HG03460 (cell line): ENCODE measurements around the gene ADGRV1.

ENCODE experiments used
- ATAC-seq: cut with Tn5 transposase; IDR thresholded peaks from one replicate; pipeline ENCODE4 v1.9.1; 2021; ENCODE audit not compliant: unreplicated experiment

ADGRV1 gene

DNA sequence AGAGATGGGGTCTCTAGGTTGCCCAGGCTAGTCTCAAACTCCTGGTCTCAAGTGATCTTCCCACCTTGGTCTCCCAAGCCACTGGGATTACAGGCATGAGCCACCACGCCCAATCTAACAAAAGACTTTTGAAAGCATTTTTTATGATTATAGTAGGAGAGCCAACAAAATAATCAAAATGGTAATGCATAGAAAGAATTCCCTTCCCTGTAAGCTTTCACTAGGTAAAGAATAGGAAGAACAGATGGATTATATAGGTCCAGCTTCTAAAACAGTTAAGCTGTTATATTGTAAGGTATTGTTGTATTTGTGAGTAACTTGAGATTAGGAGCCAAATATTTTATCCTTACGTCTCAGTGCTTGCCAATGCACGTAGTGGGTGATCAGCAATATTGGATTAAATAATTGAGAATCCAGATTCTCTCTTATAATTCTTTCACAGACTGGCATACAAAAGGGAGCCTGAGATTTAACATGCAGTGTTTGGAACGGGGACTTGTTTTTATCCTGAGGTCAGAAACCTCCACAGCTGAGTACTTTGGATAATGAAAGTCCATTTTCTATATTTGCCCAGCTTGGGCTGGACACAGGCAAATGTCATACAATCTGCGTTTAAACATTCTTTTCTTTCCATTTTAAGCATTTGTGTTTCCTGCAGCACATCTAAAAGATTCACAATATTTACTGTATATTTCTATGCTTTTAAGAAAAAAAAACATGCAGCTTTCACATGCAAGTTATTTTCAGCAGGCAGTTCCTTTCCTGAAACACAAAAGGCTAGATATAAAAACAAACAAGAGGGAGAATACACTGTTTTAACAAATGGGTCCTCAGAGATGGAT lies 586.1 kb downstream of the ADGRV1 start:
- ATAC-seq: no peak

DNA sequence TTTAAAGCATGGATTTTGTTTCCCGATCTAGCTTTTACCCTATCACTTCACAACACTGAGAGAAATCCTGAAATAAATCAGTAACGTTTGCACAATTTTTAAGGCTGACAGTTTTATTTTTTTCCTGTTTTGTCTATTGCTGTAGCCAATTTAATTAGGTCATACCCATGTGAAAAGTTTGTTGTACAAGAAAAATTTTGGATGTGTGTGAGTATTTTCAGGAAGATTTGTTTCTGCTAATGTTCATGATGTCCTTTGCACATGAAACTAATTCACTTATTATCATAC lies 586.7 kb downstream of the ADGRV1 start:
- no peak for ATAC-seq

DNA sequence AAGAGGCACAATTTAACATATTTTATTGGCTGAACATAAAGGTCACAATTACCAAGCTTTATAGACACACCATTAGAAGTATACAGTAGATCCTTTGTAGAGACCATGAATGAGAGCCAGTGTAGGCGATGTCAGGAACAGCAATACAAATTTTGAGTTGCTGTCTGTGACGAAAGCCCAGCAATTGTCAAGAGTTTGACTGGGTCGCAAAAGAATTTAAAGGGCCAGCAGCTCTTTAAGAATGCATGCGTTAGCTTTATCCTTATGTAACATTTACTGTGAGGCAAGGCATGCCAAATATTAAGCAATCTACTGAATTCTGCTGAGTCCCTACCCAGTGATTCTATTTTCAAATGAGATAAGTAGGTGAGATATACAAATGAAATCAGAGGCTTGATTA lies 587.6 kb downstream of the ADGRV1 start:
- ATAC-seq: no peak

DNA sequence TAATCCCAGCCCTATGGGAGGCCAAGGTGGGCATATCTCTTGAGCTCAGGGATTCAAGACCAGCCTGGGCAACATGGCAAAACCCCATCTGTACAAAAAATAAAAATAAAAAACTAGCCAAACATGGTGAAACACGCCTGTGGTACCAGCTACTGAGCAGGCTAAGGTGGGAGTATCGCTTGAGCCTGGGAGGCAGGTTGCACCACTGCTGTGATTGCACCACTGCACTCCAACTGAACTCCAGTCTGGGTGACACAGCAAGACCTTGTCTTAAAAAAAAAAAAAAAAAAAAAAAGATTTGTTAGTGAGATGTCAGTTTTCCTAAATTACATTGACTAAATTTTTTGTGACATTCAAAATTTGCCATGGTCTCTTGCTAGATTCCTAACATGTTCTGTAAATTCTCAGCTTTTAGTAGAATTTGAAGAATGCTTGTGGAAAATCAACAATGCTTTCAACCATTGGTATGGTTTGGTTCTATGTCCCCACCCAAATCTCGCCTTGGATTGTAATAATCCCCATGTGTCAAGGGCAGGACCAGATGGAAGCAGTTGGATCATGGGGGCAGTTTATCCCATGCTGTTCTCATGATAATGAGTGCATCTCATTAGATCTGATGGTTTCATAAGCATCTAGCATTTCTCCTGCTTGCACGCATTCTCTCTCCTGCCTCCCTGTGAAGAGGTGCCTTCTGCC lies 588.5 kb downstream of the ADGRV1 start:
- no peak for ATAC-seq

DNA sequence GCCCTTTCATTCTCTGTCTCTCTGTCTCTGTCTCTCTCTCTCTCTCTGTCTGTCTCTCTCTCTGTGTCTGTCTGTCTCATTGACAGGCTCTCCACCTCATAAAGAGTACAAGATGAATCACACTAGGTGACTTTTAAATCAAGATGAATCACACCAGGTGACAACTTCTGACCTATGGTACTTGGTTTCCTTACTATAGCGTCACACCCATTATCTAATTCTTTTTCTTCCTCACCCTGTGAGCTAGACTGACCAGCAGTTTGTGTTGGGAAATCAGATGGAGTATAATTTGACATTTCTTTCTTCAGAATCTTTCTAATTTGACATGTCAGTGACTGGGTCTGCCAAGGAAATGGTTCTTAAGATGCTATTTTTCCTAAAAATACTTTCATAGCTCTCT lies 591.6 kb downstream of the ADGRV1 start:
- no peak for ATAC-seq

DNA sequence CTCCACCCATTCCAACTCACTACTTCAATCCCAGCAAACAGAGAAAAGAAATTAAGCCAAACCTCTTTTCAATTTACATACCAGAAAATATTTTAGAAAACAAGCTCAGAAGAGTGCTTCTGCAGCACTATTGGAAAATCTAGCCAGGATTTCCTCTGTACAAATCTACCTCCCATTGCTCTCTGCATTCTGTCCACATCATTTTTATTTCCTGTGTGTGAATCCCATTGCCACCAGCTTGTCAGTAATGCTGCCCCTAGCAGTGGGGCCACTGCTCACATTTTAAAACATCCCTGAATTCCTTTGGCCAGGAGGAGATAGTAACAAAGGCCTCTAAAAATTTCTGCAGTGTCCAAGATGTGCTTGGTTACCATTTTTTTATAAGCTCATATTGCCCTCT lies 592.0 kb downstream of the ADGRV1 start:
- ATAC-seq: no peak

DNA sequence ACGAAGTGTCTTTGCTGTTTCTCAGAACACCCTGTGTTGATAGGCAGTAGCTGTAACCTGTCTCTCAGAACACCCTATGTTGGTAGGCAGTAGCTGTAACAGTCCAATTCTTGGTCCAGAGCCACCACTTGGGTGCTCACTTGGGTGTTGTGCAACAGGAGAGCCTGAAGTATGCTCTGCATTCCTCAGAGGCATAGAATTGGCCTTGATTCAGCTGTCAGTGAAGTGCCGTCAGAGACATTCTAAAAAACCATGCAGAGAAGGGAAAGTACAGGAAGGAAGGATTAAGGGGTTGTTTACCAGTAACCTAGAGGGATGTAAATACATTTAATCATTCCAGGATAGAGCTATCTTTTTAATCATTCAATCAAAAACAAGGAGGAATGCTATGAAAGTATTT lies 593.4 kb downstream of the ADGRV1 start:
- ATAC-seq: no peak

DNA sequence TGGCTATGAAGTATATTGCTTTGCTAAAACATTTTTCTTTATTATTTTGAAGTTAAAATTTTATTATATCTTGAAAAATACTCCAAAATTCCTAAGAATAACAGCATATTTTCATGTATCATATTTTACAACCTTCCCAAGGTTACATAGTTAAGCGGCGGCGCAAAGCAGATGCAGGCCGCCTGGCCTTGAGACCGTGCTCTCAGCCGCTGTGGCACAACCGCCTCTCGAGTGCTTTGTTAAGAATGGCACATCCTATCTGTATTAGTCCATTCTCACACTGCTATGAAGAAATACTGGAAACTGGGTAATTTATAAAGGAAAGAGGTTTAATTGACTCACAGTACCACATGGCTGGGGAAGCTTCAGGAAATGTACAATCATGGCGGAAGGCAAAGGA lies 595.7 kb downstream of the ADGRV1 start:
- ATAC-seq: no peak

DNA sequence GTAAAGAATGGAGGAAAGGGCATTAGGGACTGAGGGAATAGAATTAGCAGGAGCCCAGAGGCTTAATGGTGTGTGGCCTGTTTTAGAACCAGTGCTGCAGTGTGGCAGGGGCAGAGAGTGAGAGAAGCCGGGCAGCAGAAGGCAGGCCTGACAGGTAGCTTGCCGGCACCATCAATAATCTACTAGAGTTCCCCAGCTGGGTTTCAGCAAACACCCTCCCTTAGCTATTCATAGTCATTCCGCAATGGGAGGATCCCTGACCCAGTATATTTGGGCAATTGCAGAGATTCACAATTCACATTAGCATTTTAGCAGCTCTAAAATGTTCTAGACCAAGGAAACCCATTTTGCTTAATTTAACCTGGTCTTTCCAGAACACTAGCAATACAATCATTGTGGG lies 596.7 kb downstream of the ADGRV1 start:
- no peak for ATAC-seq

DNA sequence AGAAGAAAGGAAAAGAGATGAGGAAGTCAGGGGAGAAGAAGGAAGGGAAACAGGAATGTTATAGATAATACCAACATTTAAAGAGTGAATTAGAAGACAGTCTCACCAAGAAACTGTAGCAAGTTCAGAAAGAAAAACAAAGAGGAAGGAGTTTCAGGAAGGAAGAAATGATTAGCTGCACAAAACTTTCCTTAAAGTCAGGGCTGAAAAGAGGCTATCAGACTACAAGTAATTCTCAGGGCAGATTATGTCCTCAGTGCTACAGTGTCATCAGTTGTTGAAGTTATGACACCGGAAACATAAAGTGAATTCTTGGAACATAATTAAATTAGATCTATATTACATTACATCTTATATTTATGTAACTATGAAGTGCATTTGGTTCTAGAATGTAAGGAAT lies 597.6 kb downstream of the ADGRV1 start:
- no peak for ATAC-seq

DNA sequence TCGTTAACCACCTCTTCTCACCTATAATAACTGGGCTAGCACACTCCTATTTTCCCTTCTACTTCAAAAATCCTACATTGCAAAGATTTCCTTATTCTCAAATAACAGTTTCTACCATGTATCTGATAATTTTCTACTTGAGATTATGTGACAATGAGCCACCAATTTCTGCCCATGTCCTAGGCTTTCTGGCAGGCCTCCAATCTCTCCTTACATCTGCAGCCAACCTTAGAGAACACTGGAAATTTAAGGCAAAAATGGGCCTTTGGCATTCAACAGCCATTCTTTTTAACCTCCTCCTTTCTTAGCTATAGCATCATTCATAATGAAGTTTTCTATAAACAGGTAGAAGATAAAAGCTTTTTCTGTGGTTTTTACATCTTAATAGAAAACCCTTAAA lies 599.4 kb downstream of the ADGRV1 start:
- ATAC-seq: no peak

DNA sequence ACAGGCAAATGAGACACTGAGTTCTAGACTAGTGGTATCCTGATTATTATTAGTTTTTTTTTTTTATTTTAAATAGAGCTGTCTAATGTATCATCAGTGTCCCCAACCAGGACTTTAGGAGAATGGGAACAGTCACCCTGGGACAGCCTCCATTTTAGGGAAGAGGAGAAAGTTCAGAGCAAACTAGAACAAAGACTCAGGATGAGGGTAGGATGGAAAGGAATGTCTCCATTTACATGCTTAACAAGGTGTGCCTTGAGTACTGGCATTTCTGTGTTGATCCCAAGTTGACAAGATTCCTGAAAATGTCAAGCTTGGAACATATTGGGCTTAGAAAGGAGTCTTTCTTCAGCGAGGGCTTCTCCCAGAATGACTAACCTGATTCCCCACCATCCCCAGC lies 601.0 kb downstream of the ADGRV1 start:
- ATAC-seq: no peak

DNA sequence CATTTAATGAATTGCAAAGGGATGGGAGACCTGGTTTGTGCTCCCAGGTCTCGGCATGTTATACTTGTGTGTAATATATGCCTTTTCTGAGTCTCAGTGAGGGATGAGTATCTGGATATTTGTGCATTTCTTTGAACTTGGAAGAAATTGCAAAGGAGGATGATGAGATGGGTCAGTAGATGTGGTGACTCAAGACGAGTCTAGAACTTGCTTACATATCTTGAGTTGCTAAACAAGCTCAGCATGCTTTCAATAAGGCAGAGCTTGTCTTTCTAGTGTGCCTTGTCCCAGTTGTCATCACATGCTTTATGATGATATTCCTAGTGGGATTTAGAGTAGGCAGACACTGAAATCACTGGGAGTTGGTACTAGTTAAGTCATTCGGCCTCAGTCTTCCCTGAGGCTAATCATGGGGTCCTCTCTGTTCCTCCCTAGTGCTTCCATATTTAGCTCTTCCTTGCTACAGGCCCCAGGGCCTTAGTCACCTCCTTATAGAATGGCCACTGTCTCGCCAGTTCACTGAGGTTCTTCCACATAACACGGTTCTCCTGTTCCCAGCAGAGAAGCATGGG lies 602.2 kb downstream of the ADGRV1 start:
- ATAC-seq: no peak

DNA sequence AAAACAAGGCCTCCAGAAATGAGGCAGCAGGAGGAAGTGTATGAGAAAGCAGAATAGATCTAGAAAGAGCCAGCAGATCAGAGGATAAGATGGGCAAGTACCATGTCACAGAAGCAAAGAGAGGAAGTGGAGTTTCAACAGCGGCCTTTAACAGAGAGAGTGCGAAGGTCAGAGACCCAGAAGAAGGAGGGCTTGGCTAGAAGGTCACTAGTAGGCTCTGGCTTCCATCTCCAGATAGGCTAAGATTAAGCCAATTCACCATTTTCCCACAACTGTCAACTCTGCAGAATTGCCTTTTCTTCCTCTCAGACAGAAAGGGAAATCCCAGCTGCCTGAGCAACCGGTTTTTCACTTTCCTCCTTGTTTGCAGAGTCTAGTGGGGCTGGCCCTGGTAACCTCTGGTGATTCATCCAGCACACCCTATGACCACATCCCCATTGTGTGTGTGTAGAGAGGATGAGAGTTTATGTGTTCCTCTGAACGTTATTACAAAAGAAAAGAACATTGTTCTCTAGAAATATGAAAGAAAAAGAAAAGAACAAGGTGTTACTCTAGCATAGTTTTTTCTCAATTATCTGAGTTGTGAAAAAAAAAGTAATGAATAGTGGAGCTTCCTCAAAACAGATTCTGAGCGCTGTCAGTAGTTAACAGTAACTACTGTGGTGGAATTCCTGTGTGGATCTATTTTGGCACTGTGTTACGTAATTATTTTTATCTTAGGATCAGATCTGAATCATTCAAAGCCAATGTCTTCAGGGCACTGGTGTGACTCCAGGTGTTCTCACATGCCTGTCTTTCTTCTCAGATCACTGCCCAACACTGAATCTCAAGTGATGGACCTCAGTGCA lies 604.2 kb downstream of the ADGRV1 start:
- peak; percentile 97 for ATAC-seq

DNA sequence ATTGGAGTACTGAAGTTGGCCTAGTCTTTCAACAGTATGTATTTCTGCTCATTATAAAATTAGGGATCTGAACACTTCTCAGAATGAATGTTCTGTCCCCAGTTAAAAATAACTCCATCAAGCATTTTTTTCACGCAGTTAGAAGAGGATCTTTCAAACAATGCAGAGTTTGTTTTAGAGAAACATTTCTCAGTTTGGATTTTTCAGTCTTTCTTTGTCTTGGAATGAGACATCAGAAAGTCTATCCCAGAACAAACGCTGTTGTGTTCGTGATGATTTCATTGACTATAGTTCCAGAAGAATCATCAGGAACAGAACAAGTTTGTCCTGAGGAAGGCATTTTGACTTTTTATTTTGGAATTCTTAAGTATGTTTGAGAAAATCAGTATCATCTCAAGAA lies 605.8 kb downstream of the ADGRV1 start:
- no peak for ATAC-seq

DNA sequence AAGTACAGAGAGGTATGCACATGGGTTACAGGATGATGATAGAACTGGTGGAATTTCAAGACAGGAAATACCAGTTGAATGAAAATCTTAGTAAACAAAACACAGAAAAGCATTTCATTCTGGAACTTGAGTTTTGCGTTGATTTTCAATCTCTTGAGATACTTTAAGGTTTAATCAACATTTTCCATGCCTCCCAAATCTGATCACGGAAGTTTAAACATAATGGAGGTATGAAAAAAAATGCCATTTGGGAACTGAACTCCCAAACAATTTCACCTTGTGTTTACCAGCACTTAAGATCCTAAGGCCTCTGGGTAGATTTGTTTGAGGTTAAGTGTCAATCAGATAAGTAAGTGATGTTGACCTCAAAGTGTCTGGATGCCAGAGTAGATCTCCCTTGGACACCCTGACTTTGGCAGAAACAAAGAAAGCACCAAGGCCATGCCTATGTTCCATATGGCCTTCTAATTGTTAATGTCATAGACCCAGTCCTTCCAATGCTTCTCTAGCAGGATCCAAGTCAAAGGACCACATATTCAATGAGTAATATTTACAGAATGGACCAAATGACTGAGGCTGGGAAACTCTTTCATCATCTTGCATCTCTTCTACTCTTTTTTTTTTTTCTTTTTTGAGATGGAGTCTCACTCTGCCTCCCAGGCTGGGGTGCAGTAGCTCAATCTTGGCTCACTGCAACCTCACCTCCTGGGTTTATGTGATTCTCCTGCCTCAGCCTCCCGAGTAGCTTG lies 607.6 kb downstream of the ADGRV1 start:
- no peak for ATAC-seq

DNA sequence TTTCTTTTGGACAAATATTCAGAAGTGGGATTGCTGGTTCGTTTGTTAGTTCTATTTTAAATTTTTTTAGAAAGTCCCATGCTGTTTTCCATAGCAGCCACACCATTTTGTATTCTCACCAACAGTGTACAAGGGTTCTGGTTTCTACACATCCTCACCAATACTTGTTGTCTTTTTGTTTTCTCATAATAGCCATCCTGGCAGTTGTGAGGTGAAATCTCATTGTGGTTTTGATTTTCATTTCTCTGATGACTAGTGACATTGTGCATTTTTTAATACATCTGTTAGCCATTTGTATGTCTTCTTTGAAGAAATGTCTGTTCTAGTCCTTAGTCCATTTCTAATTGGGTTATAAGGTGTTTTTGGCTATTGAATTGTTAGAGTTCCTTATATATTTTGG lies 610.3 kb downstream of the ADGRV1 start:
- no peak for ATAC-seq

DNA sequence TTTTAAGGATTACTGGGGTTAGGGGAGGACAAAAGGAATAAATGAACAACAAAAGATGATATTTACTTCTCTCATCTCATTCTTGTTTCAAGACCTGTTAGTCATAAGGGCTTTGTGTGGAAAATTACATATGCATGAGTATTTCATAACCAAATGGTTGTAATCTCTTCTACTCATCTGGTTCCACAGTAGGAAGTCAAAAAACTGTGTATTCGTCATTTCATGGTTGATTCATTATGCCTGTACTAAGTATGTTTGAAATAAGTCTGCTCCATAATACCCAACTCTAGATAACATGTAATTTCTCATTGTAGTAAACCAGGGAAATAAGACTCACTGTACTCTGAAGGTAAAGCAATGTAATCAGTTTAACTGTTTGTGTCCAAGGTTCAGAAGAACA lies 611.7 kb downstream of the ADGRV1 start:
- no peak for ATAC-seq

DNA sequence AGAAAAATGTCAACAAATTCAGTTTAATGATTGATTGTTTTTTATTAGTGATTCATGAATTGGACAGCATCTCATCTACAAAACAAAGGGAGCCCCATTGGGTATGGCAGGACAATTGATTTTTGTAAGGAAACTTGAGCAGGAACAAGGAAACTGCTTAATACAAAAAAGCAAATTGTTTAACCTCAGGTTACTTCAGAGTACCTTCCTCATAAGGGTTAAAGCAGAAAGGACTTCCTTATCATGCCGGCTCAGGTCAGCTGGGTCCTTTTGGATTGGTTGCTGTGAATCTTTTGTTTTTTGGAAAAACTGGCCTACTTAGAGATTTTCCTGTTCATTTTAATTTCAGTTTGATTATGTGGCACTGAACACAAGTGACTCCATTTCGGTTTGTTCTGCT lies 612.7 kb downstream of the ADGRV1 start:
- no peak for ATAC-seq

DNA sequence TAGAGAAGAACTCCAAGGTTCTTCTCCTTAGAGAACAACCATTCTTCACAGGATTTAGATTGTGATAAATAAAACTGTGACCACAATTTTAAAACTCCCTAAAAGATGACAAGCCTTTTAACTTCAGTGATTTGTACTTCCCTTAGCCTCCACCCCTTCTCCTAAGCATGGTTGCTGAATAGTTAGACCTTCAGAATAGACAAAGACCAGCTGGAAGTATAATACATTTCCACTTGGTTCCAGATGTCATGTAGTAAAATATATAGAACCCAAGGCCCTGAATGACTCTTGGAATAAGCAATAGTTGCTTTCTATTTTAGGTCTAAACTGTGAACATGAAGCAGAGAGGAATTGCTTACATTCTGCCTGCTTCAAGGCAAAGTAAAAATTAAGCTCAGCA lies 615.8 kb downstream of the ADGRV1 start:
- ATAC-seq: no peak

DNA sequence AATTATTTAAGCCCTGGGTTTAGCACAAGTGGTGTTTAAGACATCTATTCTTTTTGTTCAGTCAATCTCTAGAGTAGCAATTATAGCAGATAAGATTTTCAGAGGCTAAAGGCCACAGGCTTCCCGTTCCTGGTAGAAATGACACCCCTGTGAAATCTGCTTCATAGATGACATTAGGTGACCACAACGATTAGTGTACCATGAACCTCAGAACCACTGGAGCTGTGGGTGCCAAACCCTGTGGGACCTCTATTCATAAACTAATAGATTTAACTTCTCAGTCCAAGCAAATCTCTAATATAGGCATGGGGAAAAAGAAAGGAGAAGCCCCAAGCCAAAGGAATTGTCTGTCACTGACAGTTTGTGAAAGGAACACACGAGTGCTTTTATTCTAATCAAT lies 617.1 kb downstream of the ADGRV1 start:
- ATAC-seq: no peak
